ENCODE data around the gene GOLIM4.

DNA sequence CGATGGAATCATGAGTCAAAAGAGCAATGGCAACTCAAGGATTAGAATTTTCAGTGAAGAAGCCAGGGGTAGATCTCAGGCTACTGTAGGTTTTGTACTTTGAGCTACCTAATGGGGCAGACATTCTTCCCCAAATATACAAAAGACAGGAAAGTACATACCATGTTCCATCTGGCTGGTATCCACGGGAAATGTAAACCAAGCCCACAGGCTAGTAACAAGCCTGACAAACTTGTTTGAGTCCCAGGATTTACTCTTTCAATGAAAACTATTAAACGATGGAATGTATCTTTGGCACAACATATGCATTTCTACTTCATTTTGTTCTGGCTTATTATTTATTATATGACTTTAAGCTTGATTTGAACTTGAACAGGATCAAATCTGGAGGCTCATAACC lies 44.2 kb upstream of the GOLIM4 start:
- TF ChIP-seq, protein P1, sequence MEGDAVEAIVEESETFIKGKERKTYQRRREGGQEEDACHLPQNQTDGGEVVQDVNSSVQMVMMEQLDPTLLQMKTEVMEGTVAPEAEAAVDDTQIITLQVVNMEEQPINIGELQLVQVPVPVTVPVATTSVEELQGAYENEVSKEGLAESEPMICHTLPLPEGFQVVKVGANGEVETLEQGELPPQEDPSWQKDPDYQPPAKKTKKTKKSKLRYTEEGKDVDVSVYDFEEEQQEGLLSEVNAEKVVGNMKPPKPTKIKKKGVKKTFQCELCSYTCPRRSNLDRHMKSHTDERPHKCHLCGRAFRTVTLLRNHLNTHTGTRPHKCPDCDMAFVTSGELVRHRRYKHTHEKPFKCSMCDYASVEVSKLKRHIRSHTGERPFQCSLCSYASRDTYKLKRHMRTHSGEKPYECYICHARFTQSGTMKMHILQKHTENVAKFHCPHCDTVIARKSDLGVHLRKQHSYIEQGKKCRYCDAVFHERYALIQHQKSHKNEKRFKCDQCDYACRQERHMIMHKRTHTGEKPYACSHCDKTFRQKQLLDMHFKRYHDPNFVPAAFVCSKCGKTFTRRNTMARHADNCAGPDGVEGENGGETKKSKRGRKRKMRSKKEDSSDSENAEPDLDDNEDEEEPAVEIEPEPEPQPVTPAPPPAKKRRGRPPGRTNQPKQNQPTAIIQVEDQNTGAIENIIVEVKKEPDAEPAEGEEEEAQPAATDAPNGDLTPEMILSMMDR (IDR thresholded peaks at IDR 0.05): no peak
- no peak for TF ChIP-seq POLR2A (IDR thresholded peaks at IDR 0.05)

Data from body of pancreas (tissue), 4 donors.